Ascending aorta (tissue), 2 donors: ENCODE results near the gene CEP85L. TPM values are rescaled to one million over a fixed set of nuclear protein-coding genes. Genes with fewer than 3 reads are reported as not detected.

ENCODE experiments used
- DNase-seq, 2 donors: peaks; one replicate each; pipeline ENCODE4 v3.0.0-alpha.2; 2019; ENCODE audit warnings: low spot score in 2 of 2
- H3K27ac ChIP-seq, 2 donors: fragments of 200-600 bp; sonication (generic); one replicate each; pipeline ENCODE4 v1.5.1; 2016 to 2017; ENCODE audit warnings: mild to moderate bottlenecking in 1 of 2
- H3K27me3 ChIP-seq: fragments of 200-600 bp; sonication (generic); one replicate; pipeline ENCODE4 v1.5.1; 2017
- H3K36me3 ChIP-seq, 2 donors: fragments of 200-600 bp; sonication (generic); one replicate each; pipeline ENCODE4 v1.5.1; 2016
- H3K4me1 ChIP-seq, 2 donors: fragments of 200-600 bp; sonication (generic); one replicate each; pipeline ENCODE4 v1.5.1; 2016 to 2017; ENCODE audit warnings: mild to moderate bottlenecking in 1 of 2
- H3K4me3 ChIP-seq, 2 donors: fragments of 200-600 bp; sonication (generic); one replicate each; pipeline ENCODE4 v1.5.1; 2016 to 2017; ENCODE audit warnings: mild to moderate bottlenecking in 1 of 2
- H3K9me3 ChIP-seq, 2 donors: fragments of 200-600 bp; sonication (generic); one replicate each; pipeline ENCODE4 v1.5.1; 2016
- CTCF ChIP-seq, 3 experiments: fragments of 200-600 bp in 2 of 3; fragments of 450-650 bp in 1 of 3; sonication (generic) in 2 of 3; IDR thresholded peaks; one replicate each; pipeline ENCODE4 v1.5.1; 2016 to 2019; ENCODE audit warnings: antibody characterized with exemption in 3 of 3, mild to moderate bottlenecking in 1 of 3, moderate library complexity in 1 of 3
- intact Hi-C: fragments of 100-400 bp; cut with DNase I; formaldehyde crosslinking; loops from one replicate; pipeline ENCODE4 v1.15.1; 2023
- total RNA-seq: library from RNA; depleted of rRNA; stranded (reverse); fragments of >200 nt; gene quantifications from one replicate; pipeline ENCODE4 v1.1.0, GENCODE V29; 2016

CEP85L gene
- total RNA-seq, 1 donor from 2014 or later, result 15.0 TPM

- no peak overlapping the region for H3K27ac ChIP-seq
- no peak for DNase-seq
- H3K36me3 ChIP-seq, result no peaks in the 10 kb centered on the region
- H3K9me3 ChIP-seq, result no peaks in the 10 kb centered on the region
- intact Hi-C loops, result no loop called here
- H3K27me3 ChIP-seq, result no peaks in the 10 kb centered on the region
- H3K4me1 ChIP-seq, result no peaks in the 10 kb centered on the region
- TF ChIP-seq CTCF (IDR thresholded peaks at IDR 0.05), result no peak
- H3K4me3 ChIP-seq, result no peak overlapping the region
These were observed 66.5 kb downstream of the CEP85L start for GRCh38 chr6:118584911-118585310.

GRCh38 chr6:118581489-118581959 lies 69.9 kb downstream of the CEP85L start:
- Histone ChIP-seq H3K4me1 (no peaks in the 10 kb centered on the region), H3K36me3 (no peaks in the 10 kb centered on the region), H3K27ac (no peak overlapping the region), H3K9me3 (peaks cover 8 to 25% of the 10 kb centered on the region in 2 donors), H3K27me3 (no peaks in the 10 kb centered on the region), H3K4me3 (no peak overlapping the region)
- no peak for TF ChIP-seq CTCF (IDR thresholded peaks at IDR 0.05)
- DNase-seq, result no peak
- intact Hi-C loops, result loop anchor here (2.0 kb wide), 3 partner anchors 29 to 73 kb away; no protein-coding TSS in a partner anchor

GRCh38 chr6:118580585-118581419 lies 70.6 kb downstream of the CEP85L start:
- intact Hi-C loops, result loop anchor here (1.0 to 2.0 kb wide), 4 partner anchors 28 to 297 kb away; no protein-coding TSS in a partner anchor
- TF ChIP-seq CTCF (IDR thresholded peaks at IDR 0.05), result peak; percentile 60 to 81 (median 61)
- H3K27me3 ChIP-seq, result no peaks in the 10 kb centered on the region
- no peak overlapping the region for H3K27ac ChIP-seq
- peak in 1 of 2 donors; percentile 77 for DNase-seq
- no peaks in the 10 kb centered on the region for H3K36me3 ChIP-seq
- H3K4me1 ChIP-seq, result no peaks in the 10 kb centered on the region
- peaks cover 8 to 26% of the 10 kb centered on the region in 2 donors for H3K9me3 ChIP-seq
- H3K4me3 ChIP-seq, result peak overlapping the region in 1 of 2 donors; percentile 8

GRCh38 chr6:118579786-118580185 lies 71.6 kb downstream of the CEP85L start:
- no peak for TF ChIP-seq CTCF (IDR thresholded peaks at IDR 0.05)
- H3K4me1 ChIP-seq, result no peaks in the 10 kb centered on the region
- no peak overlapping the region for H3K27ac ChIP-seq
- no peak for DNase-seq
- H3K36me3 ChIP-seq, result peaks cover 0 to 7% of the 10 kb centered on the region in 2 donors
- no peak overlapping the region for H3K4me3 ChIP-seq
- no peaks in the 10 kb centered on the region for H3K27me3 ChIP-seq
- H3K9me3 ChIP-seq, result peaks cover 17 to 36% of the 10 kb centered on the region in 2 donors
- intact Hi-C loops, result loop anchor here (1.0 to 2.0 kb wide), 4 partner anchors 27 to 295 kb away; no protein-coding TSS in a partner anchor

- Histone ChIP-seq H3K27ac (no peak overlapping the region), H3K27me3 (no peaks in the 10 kb centered on the region), H3K9me3 (peaks cover 28 to 48% of the 10 kb centered on the region in 2 donors), H3K4me3 (no peak overlapping the region), H3K4me1 (no peaks in the 10 kb centered on the region), H3K36me3 (peaks cover 0 to 13% of the 10 kb centered on the region in 2 donors)
- no peak for TF ChIP-seq CTCF (IDR thresholded peaks at IDR 0.05)
- DNase-seq, result no peak
- intact Hi-C loops, result no loop called here
These were observed 72.8 kb downstream of the CEP85L start for GRCh38 chr6:118578617-118579016.
